GM12878 (cell line): ENCODE data around the gene RMDN3. TPM values are rescaled to one million over a fixed set of nuclear protein-coding genes. Genes with fewer than 3 reads are reported as not detected.

Source experiments
- BRCA1 ChIP-seq: IDR thresholded peaks from 2 replicates; pipeline ENCODE4 v1.6.1; 2011; ENCODE audit warnings: low read depth, low read length, improper control_type of control experiment
- CBX5 ChIP-seq: sonication (generic); IDR thresholded peaks from 2 replicates; pipeline ENCODE4 v1.6.1; 2016; ENCODE audit warnings: low read depth, moderate library complexity, mild to moderate bottlenecking, inconsistent platforms
- MTA3 ChIP-seq: IDR thresholded peaks from 2 replicates; pipeline ENCODE4 v1.6.1; 2012; ENCODE audit warnings: low read length, inconsistent platforms, borderline replicate concordance
- PML ChIP-seq: IDR thresholded peaks from 2 replicates; pipeline ENCODE4 v1.6.1; 2012; ENCODE audit warnings: low read length, inconsistent platforms
- POLR2AphosphoS2 ChIP-seq: IDR thresholded peaks from 2 replicates; pipeline ENCODE4 v1.6.1; 2011; ENCODE audit warnings: low read depth, mild to moderate bottlenecking, low read length, improper control_type of control experiment, moderate library complexity
- RAD21 ChIP-seq: IDR thresholded peaks from 2 replicates; pipeline ENCODE4 v1.6.1; 2011; ENCODE audit warnings: mild to moderate bottlenecking, low read depth, low read length, moderate library complexity; ENCODE audit not compliant: insufficient read depth
- polyA plus RNA-seq, 11 experiments: library from polyadenylated mRNA; depleted of rRNA in 4 of 11; unstranded in 6 of 11; stranded (reverse) in 5 of 11; fragments of >200 nt; fragmentation: Nextera tagmentation in 4 of 11; fragmentation: Illumina TruSeq in 1 of 11; extraction: Ambion mirVana in 4 of 11; extraction: Trizol in 1 of 11; gene quantifications; 1 replicate in 1 of 11; 2 replicates in 10 of 11; pipeline versions ENCODE4 v1.2.1 to v1.2.3, GENCODE V29; 2011 to 2016; ENCODE audit warnings: inconsistent platforms in 2 of 11, missing spikeins in 2 of 11, low read depth in 1 of 11
- total RNA-seq, 4 experiments: library from RNA; depleted of rRNA in 3 of 4; stranded (reverse); fragments of >200 nt in 3 of 4; fragmentation: Illumina TruSeq in 1 of 4; extraction: Trizol in 1 of 4; gene quantifications; 2 replicates each; pipeline versions ENCODE4 v1.2.1 to v1.2.3, GENCODE V29; 2013 to 2021
- TF ChIP-seq, protein P1 (sequence below): fragments of 450-650 bp; IDR thresholded peaks from 2 replicates; pipeline ENCODE4 v1.6.1; 2017; ENCODE audit warnings: mild to moderate bottlenecking, moderate library complexity

RMDN3 gene
- total and polyA plus RNA-seq, 10 of the 15 experiments (the other 5 are each of a cell fraction or from before 2014, with no cell fraction given): 5.7 to 44.4 (median 20.3) TPM

DNA sequence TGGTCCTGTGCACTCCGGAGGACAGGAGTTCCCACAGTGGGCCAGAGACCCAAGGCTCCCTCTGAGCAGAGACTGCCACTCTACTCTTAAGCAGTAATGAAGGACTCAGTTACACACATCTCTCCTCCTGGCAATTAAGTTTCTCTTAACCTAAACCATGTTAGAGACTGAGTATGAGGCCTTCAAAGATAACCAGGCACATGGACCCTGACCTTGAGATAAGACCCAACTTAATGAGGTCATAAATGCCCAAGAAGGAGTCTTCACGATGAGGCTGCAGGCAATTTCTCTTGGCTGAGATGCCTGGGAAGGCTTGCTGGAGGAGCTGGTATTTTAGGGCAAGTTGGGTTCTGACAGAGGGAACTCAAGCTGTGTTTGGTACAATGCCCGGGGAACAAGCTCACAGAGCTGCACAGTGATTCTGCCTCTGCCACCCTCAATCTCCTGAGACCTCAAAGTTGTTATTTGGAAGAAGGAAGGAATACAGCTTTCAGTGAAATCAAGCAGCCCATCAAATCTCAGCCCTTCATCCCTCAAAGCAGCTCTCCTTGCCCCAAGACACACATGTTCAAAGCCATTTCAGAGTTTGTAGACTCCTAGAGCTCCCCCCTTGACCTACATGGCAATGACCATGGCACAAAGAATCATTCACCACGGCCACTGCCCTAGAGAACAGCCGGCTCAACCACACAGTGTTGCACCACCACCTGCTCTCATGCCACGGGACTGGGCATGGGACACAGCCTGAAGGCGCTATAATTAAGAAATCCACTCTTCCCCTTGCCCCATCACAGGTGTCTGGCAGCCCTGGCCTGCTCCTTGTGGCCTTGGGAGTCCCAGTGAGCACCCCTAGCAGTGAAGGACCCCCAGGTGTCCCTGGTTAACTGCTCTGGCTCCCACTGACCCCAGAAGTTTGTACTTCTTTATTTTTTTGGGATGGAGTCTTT is 7.1 kb downstream of the RMDN3 start (continued):
- TF ChIP-seq, protein P1, sequence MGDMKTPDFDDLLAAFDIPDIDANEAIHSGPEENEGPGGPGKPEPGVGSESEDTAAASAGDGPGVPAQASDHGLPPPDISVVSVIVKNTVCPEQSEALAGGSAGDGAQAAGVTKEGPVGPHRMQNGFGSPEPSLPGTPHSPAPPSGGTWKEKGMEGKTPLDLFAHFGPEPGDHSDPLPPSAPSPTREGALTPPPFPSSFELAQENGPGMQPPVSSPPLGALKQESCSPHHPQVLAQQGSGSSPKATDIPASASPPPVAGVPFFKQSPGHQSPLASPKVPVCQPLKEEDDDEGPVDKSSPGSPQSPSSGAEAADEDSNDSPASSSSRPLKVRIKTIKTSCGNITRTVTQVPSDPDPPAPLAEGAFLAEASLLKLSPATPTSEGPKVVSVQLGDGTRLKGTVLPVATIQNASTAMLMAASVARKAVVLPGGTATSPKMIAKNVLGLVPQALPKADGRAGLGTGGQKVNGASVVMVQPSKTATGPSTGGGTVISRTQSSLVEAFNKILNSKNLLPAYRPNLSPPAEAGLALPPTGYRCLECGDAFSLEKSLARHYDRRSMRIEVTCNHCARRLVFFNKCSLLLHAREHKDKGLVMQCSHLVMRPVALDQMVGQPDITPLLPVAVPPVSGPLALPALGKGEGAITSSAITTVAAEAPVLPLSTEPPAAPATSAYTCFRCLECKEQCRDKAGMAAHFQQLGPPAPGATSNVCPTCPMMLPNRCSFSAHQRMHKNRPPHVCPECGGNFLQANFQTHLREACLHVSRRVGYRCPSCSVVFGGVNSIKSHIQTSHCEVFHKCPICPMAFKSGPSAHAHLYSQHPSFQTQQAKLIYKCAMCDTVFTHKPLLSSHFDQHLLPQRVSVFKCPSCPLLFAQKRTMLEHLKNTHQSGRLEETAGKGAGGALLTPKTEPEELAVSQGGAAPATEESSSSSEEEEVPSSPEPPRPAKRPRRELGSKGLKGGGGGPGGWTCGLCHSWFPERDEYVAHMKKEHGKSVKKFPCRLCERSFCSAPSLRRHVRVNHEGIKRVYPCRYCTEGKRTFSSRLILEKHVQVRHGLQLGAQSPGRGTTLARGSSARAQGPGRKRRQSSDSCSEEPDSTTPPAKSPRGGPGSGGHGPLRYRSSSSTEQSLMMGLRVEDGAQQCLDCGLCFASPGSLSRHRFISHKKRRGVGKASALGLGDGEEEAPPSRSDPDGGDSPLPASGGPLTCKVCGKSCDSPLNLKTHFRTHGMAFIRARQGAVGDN: no peak
- TF ChIP-seq POLR2AphosphoS2: no peak
- no peak for TF ChIP-seq BRCA1
- TF ChIP-seq RAD21: no peak
- TF ChIP-seq CBX5: no peak
- TF ChIP-seq MTA3: no peak
- TF ChIP-seq PML: no peak
